ENCODE results near the gene SPAG6. TPM values are rescaled to one million over a fixed set of nuclear protein-coding genes. Genes with fewer than 3 reads are reported as not detected.

The SPAG6 gene
- total RNA-seq, 4 donors from 2014 or later: 0.29 to 3.9 (median 0.49) TPM; not detected in 1

DNA sequence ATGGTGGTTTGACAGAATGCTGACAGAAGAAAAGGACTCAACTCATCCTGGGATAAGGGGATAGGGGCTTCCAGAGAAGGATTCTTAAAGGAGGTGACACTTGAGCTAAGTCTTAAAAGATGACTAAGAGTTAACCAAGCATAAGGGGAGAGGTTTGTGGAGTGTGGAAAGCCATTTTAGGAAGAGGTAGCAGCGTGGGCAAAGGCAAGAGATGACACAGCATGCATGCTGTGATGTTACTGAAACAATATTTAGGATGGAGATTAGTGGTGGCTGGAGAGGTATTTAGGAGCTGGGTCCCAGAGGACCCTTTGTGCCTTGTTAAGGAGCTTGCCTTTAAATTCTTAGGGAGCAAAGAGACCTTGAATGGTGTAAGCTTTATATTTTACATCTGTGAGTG, 65.1 kb downstream of the SPAG6 start:
- no peaks in the 10 kb centered on the region for H3K27me3 ChIP-seq
- no peaks in the 10 kb centered on the region for H3K4me1 ChIP-seq
- no peaks in the 10 kb centered on the region for H3K36me3 ChIP-seq
- no peaks in the 10 kb centered on the region for H3K9me3 ChIP-seq
- TF ChIP-seq POLR2A (IDR thresholded peaks at IDR 0.05): no peak
- TF ChIP-seq, protein P1, sequence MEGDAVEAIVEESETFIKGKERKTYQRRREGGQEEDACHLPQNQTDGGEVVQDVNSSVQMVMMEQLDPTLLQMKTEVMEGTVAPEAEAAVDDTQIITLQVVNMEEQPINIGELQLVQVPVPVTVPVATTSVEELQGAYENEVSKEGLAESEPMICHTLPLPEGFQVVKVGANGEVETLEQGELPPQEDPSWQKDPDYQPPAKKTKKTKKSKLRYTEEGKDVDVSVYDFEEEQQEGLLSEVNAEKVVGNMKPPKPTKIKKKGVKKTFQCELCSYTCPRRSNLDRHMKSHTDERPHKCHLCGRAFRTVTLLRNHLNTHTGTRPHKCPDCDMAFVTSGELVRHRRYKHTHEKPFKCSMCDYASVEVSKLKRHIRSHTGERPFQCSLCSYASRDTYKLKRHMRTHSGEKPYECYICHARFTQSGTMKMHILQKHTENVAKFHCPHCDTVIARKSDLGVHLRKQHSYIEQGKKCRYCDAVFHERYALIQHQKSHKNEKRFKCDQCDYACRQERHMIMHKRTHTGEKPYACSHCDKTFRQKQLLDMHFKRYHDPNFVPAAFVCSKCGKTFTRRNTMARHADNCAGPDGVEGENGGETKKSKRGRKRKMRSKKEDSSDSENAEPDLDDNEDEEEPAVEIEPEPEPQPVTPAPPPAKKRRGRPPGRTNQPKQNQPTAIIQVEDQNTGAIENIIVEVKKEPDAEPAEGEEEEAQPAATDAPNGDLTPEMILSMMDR (IDR thresholded peaks at IDR 0.05): no peak
- no peak for DNase-seq
- H3K27ac ChIP-seq: no peak overlapping the region
- no peak overlapping the region for H3K4me3 ChIP-seq
- intact Hi-C loops (cut with DNase I; ENCODE audit: low total_unique reads): no loop called here

DNA sequence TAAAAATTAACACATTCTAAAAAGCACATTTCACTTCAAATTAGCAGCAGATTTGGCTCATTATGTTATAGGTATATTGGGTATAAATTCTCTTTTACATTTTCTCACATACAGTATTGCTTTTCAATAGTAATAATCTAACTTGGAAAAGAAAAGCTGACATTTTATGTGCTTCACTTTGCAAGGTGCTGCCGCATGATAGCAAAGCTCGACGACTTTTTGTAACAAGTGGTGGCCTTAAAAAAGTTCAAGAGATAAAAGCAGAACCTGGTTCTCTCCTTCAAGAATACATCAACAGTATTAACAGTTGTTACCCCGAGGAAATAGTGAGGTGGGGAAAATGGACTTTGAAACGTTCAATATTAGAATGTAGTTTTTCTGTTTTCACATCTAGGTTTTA, 65.5 kb downstream of the SPAG6 start:
- H3K4me3 ChIP-seq: no peak overlapping the region
- no peaks in the 10 kb centered on the region for H3K36me3 ChIP-seq
- H3K27ac ChIP-seq: no peak overlapping the region
- H3K4me1 ChIP-seq: no peaks in the 10 kb centered on the region
- no peaks in the 10 kb centered on the region for H3K9me3 ChIP-seq
- intact Hi-C loops (cut with DNase I; ENCODE audit: low total_unique reads): no loop called here
- no peak for DNase-seq
- no peaks in the 10 kb centered on the region for H3K27me3 ChIP-seq
- no peak for TF ChIP-seq POLR2A (IDR thresholded peaks at IDR 0.05)
- TF ChIP-seq, protein P1 (IDR thresholded peaks at IDR 0.05): no peak

DNA sequence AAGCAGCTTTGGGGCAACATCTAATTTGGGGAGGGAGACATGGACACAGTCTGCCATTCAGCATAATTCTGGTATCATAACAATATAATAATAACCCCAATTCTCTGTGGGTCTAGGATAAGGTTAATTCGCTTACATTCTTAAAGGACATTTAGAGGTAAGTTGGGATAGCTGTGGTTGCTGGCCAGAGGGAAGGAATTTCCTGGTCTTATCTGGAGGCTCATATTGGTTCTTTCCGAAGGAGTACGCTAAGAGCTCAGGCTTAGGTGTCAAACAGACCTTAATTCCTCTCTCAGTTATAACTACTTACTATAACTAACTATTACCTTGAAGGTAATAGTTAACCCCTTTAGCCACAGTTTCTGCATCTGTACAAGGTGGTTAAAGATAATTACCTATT, 68.8 kb downstream of the SPAG6 start:
- Histone ChIP-seq H3K27ac (no peak overlapping the region), H3K9me3 (no peaks in the 10 kb centered on the region), H3K36me3 (no peaks in the 10 kb centered on the region), H3K4me3 (no peak overlapping the region), H3K27me3 (no peaks in the 10 kb centered on the region), H3K4me1 (no peaks in the 10 kb centered on the region)
- DNase-seq: no peak
- TF ChIP-seq, protein P1 (IDR thresholded peaks at IDR 0.05): no peak
- TF ChIP-seq POLR2A (IDR thresholded peaks at IDR 0.05): no peak
- intact Hi-C loops (cut with DNase I; ENCODE audit: low total_unique reads): no loop called here

DNA sequence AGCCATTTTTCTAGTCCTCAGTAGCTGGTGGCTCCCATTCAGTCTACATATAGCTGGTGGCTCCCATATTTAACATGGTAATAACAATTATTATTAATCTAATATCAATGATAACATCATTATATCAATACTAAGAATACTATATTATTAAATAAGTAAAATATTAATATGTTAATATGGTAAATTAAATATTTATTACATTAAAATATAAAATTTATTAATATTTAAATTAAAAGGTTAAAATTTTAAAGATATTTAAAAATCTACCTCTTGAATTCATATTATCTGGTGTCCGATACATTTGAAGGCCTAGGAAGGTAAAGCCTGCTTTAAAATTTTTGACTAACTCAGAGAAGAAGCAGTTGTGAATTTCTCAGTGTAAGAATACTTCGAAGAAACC, 69.8 kb downstream of the SPAG6 start:
- intact Hi-C loops (cut with DNase I; ENCODE audit: low total_unique reads): no loop called here
- no peaks in the 10 kb centered on the region for H3K27me3 ChIP-seq
- H3K4me1 ChIP-seq: no peaks in the 10 kb centered on the region
- no peak overlapping the region for H3K27ac ChIP-seq
- DNase-seq: no peak
- H3K9me3 ChIP-seq: no peaks in the 10 kb centered on the region
- H3K36me3 ChIP-seq: no peaks in the 10 kb centered on the region
- no peak for TF ChIP-seq POLR2A (IDR thresholded peaks at IDR 0.05)
- TF ChIP-seq, protein P1 (IDR thresholded peaks at IDR 0.05): no peak
- H3K4me3 ChIP-seq: no peak overlapping the region

DNA sequence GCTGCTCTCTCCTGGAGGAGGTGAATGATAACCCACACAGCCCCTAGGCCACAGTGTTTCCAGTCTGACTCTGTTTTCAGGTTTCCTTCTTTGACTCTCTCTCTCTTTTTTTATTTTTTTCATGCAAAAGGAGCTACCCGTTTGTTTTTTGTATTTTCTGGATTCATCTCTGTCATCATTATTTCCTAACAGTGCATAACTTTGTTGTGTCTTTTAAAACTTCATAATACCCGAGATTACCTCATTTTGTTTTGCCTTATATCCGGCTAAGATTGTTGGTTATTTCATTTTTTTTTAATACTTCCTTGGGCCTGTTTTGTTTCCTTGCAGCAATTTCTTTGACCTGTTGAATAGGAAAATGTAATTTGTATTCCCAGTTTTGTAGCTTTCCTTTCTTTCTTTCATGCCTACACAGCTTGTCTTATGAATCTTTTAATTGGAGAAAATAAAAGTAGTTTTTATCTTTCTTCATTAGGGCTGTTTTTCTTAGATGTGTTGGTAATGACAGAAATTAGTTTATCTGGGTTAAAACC, 72.5 kb downstream of the SPAG6 start:
- Histone ChIP-seq H3K27me3 (no peaks in the 10 kb centered on the region), H3K27ac (no peak overlapping the region), H3K9me3 (no peaks in the 10 kb centered on the region), H3K4me3 (no peak overlapping the region), H3K4me1 (no peaks in the 10 kb centered on the region), H3K36me3 (no peaks in the 10 kb centered on the region)
- intact Hi-C loops (cut with DNase I; ENCODE audit: low total_unique reads): no loop called here
- TF ChIP-seq, protein P1 (IDR thresholded peaks at IDR 0.05): no peak
- no peak for TF ChIP-seq POLR2A (IDR thresholded peaks at IDR 0.05)
- no peak for DNase-seq

All from uterus (tissue), 4 donors.